ENCODE data around the gene GLP1R. TPM values are rescaled to one million over a fixed set of nuclear protein-coding genes. Genes with fewer than 3 reads are reported as not detected.

Gene GLP1R
- total RNA-seq, 2 experiments from 2014 or later, result not detected

DNA sequence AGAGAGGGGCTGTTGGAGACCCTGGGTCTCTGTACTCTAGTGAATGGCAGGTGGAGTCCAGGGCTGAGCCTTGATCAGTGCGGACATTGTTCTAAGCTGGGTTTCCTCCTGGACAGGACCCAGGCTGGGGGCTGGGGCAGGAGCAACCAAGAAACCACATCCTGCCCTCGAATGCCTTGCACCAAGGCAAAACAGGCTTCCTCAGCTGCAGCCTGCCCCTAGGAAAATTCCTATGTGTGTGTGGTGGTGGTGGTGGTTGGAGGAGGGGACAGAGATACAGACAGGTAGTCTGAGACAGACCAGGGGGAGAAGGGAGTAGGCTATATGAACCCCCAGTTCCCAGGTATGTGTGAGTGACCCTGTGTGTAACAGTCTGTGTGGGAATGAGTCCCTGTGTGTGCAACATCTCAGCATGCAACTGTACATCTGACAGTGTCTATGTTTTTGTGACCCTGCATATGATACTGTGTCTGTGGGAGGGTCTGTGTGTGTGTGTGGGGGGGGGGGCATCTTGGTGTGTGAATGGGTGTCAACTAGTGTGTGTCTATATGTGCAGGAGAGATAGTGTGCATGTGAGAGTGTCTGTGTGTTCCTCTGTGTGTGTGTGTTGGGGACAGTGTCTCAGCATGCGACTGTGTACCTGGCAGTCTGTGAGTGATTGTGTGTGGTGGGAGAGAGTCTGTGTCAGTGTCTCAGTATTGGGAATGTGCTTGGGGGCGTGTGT, 3.0 kb downstream of the GLP1R start:
- POLR2A ChIA-PET, result no interaction called here
- no peaks in the 10 kb centered on the region for H3K36me3 Mint-ChIP-seq
- H3K9me3 Mint-ChIP-seq, result no peaks in the 10 kb centered on the region
- no peak overlapping the region for H3K4me3 Mint-ChIP-seq
- peak overlapping the region; percentile 75 for H3K27ac Mint-ChIP-seq
- H3K27me3 Mint-ChIP-seq, result peaks cover 46% of the 10 kb centered on the region
- ATAC-seq (ENCODE audit: low read depth) (peak; percentile 20), DNase-seq (peak; percentile 39)
- peaks cover 13% of the 10 kb centered on the region for H3K4me1 Mint-ChIP-seq

GRCh38 chr6:39053016-39053624, 4.5 kb downstream of the GLP1R start:
- Mint-ChIP-seq H3K9me3 (no peaks in the 10 kb centered on the region), H3K36me3 (no peaks in the 10 kb centered on the region), H3K4me3 (no peak overlapping the region), H3K4me1 (peaks cover 13% of the 10 kb centered on the region), H3K27ac (no peak overlapping the region), H3K27me3 (peaks cover 31% of the 10 kb centered on the region)
- ATAC-seq (ENCODE audit: low read depth), result no peak
- DNase-seq, result peak; percentile 11
- POLR2A ChIA-PET, result no interaction called here

DNA sequence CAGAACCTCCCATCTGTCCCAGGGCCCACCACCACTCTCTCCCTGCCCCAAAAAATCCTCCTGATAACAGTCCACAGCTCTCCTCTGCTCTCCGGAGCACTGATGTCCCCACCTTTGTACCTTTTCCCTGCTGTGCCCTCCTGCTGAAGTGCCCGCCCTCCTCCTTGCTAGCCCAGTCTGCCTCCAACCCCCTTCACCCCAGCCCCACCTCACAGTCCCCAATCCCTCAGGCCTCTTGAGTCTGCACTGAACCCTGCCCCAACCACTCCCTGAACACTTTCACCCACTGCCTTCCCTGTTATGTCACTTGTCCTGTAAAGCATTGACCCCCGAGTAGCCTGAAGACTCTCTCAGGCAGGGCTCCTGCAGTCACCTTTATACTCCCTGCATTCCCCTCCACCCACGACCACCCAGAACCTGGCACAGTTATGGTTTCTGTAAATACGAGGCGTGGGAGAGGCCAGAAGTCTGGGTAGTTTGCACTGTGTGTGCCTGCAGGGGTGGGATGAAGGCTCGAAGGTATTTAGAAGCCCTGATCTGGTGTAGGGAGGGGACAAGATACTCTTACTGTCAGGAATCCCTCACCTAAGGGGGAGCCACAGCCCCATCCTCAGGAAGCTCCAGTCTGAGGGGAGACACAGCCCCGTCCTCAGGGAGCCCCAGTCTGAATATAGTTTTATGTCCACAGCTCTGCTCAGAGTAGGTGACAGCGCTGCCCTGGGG, 5.4 kb downstream of the GLP1R start:
- Mint-ChIP-seq H3K4me3 (no peak overlapping the region), H3K27ac (no peak overlapping the region), H3K4me1 (peaks cover 13% of the 10 kb centered on the region), H3K36me3 (no peaks in the 10 kb centered on the region), H3K9me3 (no peaks in the 10 kb centered on the region), H3K27me3 (peaks cover 28% of the 10 kb centered on the region)
- ATAC-seq (ENCODE audit: low read depth) (no peak), DNase-seq (no peak)
- POLR2A ChIA-PET, result no interaction called here

DNA sequence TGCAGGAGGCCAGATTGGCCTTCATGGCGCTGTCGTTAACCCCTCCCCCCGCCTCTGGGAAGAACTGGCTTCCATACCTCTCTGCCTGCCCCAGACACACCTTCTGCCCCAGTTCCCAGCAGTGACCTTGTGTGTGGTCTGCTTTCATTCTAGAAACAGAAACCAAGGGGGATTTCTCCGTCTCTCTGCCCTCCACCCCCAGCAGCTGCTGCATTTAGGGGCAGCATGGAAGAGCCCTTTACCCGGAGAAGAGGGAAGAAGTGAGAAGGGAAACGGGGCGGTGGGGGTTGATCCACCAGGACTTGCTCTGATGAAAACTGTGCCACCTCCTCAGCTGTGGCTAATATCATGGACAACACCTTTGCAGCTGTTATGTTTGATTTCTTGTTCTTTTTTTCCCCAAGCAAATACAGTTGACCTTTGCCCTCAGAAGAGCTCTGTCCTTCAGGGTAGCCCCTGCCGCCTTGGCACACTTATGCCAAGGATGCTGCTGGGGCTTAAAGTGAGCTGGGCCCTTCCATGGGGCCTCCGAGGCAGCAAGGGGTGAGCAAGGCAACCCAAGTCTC, 6.1 kb downstream of the GLP1R start:
- Mint-ChIP-seq H3K36me3 (no peaks in the 10 kb centered on the region), H3K4me1 (peaks cover 13% of the 10 kb centered on the region), H3K27me3 (peaks cover 22% of the 10 kb centered on the region), H3K9me3 (no peaks in the 10 kb centered on the region), H3K4me3 (no peak overlapping the region), H3K27ac (no peak overlapping the region)
- ATAC-seq (ENCODE audit: low read depth), result no peak
- POLR2A ChIA-PET, result no interaction called here
- peak; percentile 10 for DNase-seq

DNA sequence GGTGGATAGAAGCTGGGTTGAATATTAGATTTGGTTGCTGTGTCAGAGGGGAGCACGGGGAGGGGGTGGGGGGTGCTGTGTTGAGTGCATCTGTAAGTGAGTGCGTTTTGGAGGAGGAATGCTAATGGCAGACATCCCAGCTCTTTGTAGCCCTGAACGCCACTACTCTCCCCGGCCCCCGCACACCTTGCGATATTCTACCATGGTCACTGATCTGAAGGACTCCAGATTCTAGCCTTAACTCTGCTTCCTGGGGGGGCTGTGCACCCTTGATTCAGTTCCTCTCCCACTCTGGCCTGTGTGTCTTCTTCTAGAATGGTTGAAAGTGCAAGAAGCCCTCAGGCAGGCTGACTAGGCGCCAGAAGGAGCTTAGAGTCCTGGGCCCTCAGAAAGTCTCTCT, 7.1 kb downstream of the GLP1R start:
- peaks cover 17% of the 10 kb centered on the region for H3K27me3 Mint-ChIP-seq
- DNase-seq, result peak; percentile 14

GRCh38 chr6:39056191-39056590, 7.6 kb downstream of the GLP1R start:
- POLR2A ChIA-PET, result no interaction called here
- peak; percentile 15 for DNase-seq
- H3K27me3 Mint-ChIP-seq, result peaks cover 17% of the 10 kb centered on the region
- H3K36me3 Mint-ChIP-seq, result no peaks in the 10 kb centered on the region
- H3K4me1 Mint-ChIP-seq, result peaks cover 8% of the 10 kb centered on the region
- no peaks in the 10 kb centered on the region for H3K9me3 Mint-ChIP-seq
- no peak overlapping the region for H3K4me3 Mint-ChIP-seq
- no peak for ATAC-seq (ENCODE audit: low read depth)
- H3K27ac Mint-ChIP-seq, result no peak overlapping the region

More for the DNA sequence above, 7.1 kb downstream of the GLP1R start:
- H3K9me3 Mint-ChIP-seq, result no peaks in the 10 kb centered on the region
- ATAC-seq (ENCODE audit: low read depth), result no peak
- H3K4me1 Mint-ChIP-seq, result peaks cover 11% of the 10 kb centered on the region
- H3K36me3 Mint-ChIP-seq, result no peaks in the 10 kb centered on the region
- H3K27ac Mint-ChIP-seq, result no peak overlapping the region
- H3K4me3 Mint-ChIP-seq, result no peak overlapping the region
- POLR2A ChIA-PET, result no interaction called here

DNA sequence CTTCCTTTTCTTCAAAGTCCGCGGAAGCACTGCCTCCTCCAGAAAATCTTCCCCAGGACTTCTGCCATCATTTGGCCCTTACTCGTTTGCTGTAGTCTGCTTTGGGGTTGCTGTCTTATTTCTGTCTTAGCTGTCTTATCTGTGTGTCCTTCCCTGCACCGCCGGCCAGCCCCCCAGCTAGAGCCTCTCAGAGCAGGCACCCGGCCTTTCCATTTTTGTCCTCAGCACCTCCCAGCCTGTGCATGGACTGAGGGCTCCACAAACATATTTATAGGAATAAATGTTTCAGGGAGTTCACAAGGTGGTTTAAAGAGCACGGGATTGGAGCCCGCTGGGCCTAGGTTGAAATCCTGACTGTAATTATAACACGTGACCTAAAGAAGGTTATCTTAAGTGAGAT, 8.1 kb downstream of the GLP1R start:
- Mint-ChIP-seq H3K9me3 (no peaks in the 10 kb centered on the region), H3K4me3 (no peak overlapping the region), H3K27me3 (peaks cover 18% of the 10 kb centered on the region), H3K4me1 (peaks cover 4% of the 10 kb centered on the region), H3K27ac (no peak overlapping the region), H3K36me3 (no peaks in the 10 kb centered on the region)
- POLR2A ChIA-PET, result no interaction called here
- DNase-seq (peak; percentile 10), ATAC-seq (ENCODE audit: low read depth) (no peak)

DNA sequence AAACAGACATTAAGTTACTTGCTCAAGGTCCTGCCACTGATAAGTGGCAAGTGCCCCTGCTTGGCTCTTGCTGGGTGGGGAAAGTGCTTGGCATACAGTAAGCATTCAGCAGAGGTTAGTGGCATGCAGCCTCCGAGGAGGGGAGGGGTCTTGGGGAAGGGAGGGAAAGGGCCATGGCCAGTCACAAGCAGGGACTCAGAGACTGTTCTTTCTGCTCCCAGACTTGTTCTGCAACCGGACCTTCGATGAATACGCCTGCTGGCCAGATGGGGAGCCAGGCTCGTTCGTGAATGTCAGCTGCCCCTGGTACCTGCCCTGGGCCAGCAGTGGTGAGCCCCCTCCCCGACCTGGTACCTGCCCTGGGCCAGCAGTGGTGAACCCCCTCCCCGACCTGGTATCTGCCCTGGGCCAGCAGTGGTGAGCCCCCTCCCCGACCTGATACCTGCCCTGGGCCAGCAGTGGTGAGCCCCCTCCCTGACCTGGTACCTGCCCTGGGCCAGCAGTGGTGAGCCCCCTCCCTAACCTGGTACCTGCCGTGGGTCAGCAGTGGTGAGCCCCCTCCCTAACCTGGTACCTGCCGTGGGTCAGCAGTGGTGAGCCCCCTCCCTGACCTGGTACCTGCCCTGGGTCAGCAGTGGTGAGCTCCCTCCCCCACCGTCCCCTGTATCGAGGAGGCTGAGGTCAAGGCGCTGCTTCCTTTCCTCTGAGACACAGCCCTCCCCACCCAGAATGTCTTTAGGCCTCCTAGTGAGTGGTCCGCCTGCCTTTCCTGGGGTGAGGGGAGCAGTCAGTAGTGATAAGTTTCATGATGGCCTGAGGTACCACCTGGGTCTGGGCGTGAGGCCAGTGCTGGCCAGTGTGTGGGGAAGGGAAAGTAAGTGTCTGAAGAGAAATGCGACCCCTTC, 8.9 kb downstream of the GLP1R start:
- POLR2A ChIA-PET, result no interaction called here
- H3K27me3 Mint-ChIP-seq, result peaks cover 14% of the 10 kb centered on the region
- DNase-seq, result no peak
- H3K27ac Mint-ChIP-seq, result no peak overlapping the region
- H3K36me3 Mint-ChIP-seq, result no peaks in the 10 kb centered on the region
- no peak for ATAC-seq (ENCODE audit: low read depth)
- no peak overlapping the region for H3K4me3 Mint-ChIP-seq
- no peaks in the 10 kb centered on the region for H3K9me3 Mint-ChIP-seq
- no peaks in the 10 kb centered on the region for H3K4me1 Mint-ChIP-seq

GRCh38 chr6:39058471-39059147, 10.0 kb downstream of the GLP1R start:
- Mint-ChIP-seq H3K4me1 (no peaks in the 10 kb centered on the region), H3K4me3 (no peak overlapping the region), H3K9me3 (no peaks in the 10 kb centered on the region), H3K27ac (no peak overlapping the region), H3K27me3 (peaks cover 13% of the 10 kb centered on the region), H3K36me3 (no peaks in the 10 kb centered on the region)
- POLR2A ChIA-PET, result no interaction called here
- DNase-seq (no peak), ATAC-seq (ENCODE audit: low read depth) (no peak)

GRCh38 chr6:39059496-39060310, 11.1 kb downstream of the GLP1R start:
- H3K4me1 Mint-ChIP-seq, result no peaks in the 10 kb centered on the region
- DNase-seq, result no peak
- POLR2A ChIA-PET, result no interaction called here
- peaks cover 6% of the 10 kb centered on the region for H3K27me3 Mint-ChIP-seq
- no peak for ATAC-seq (ENCODE audit: low read depth)
- no peaks in the 10 kb centered on the region for H3K36me3 Mint-ChIP-seq
- no peak overlapping the region for H3K4me3 Mint-ChIP-seq
- no peak overlapping the region for H3K27ac Mint-ChIP-seq
- no peaks in the 10 kb centered on the region for H3K9me3 Mint-ChIP-seq

GRCh38 chr6:39060467-39061160, 12.0 kb downstream of the GLP1R start:
- DNase-seq (no peak), ATAC-seq (ENCODE audit: low read depth) (no peak)
- H3K27me3 Mint-ChIP-seq, result peaks cover 6% of the 10 kb centered on the region
- no peaks in the 10 kb centered on the region for H3K9me3 Mint-ChIP-seq
- no peaks in the 10 kb centered on the region for H3K36me3 Mint-ChIP-seq
- no peak overlapping the region for H3K4me3 Mint-ChIP-seq
- H3K4me1 Mint-ChIP-seq, result no peaks in the 10 kb centered on the region
- H3K27ac Mint-ChIP-seq, result no peak overlapping the region
- POLR2A ChIA-PET, result no interaction called here

DNA sequence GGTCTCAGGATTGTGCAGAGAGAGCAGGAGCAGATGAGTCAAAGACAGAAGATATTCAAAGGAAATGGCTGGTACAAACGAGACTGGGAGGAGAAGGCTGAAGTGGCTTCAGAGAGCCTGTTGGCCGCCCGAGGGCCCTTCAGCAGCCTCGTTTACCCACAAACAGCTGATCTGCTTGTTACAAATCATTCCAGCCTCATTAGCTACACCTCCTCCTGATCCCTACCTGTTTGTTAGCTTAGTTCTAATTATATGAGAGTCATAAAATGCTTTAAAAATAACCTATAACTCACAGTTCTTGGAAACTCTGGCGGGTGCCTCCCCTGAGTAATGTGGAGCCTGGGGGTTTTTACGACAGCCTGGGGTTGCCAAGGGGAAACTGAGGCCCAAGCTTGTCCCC, 12.6 kb downstream of the GLP1R start:
- Mint-ChIP-seq H3K27ac (no peak overlapping the region), H3K9me3 (no peaks in the 10 kb centered on the region), H3K4me1 (no peaks in the 10 kb centered on the region), H3K27me3 (peaks cover 6% of the 10 kb centered on the region), H3K4me3 (no peak overlapping the region), H3K36me3 (no peaks in the 10 kb centered on the region)
- POLR2A ChIA-PET, result no interaction called here
- DNase-seq (no peak), ATAC-seq (ENCODE audit: low read depth) (no peak)

All from activated naive CD8-positive, alpha-beta T cell treated with anti-CD3 and anti-CD28 coated beads, Interleukin-2, amount 10 ng/mL, durations not matched to agents 7 days and 5 days (primary cell).